ENCODE results near the gene BEND3.
A peak's percentile ranks its signal among the peaks of the same experiment; 100 is the strongest.

BEND3 gene

DNA sequence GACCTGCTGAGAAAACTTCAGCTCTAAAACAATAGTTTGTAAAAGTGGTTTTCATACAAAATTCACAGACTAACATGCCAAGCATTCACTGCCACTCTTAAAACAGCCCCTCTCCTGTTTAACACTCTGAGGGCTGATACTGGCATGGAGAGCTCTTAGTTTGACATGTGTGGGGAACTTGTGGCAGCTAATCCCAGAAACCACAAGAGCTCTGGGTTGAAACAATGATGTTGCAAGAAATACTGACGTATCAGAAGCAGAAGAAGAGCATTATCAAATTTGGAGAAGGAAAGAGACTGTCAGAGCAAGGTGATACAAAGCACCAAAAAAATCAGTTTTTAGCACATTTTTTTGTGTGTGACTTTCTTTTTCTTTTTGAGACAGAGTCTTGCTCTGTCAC lies 5.1 kb downstream of the BEND3 start:
- H3K4me3 ChIP-seq (ENCODE audit: low read depth, low read length): no peak overlapping the region
- TF ChIP-seq, protein P1, sequence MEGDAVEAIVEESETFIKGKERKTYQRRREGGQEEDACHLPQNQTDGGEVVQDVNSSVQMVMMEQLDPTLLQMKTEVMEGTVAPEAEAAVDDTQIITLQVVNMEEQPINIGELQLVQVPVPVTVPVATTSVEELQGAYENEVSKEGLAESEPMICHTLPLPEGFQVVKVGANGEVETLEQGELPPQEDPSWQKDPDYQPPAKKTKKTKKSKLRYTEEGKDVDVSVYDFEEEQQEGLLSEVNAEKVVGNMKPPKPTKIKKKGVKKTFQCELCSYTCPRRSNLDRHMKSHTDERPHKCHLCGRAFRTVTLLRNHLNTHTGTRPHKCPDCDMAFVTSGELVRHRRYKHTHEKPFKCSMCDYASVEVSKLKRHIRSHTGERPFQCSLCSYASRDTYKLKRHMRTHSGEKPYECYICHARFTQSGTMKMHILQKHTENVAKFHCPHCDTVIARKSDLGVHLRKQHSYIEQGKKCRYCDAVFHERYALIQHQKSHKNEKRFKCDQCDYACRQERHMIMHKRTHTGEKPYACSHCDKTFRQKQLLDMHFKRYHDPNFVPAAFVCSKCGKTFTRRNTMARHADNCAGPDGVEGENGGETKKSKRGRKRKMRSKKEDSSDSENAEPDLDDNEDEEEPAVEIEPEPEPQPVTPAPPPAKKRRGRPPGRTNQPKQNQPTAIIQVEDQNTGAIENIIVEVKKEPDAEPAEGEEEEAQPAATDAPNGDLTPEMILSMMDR (conservative IDR thresholded peaks at IDR 0.05; ENCODE audit: low read depth, low read length): no peak
- peak; percentile 41 for DNase-seq (ENCODE audit: low read depth)

DNA sequence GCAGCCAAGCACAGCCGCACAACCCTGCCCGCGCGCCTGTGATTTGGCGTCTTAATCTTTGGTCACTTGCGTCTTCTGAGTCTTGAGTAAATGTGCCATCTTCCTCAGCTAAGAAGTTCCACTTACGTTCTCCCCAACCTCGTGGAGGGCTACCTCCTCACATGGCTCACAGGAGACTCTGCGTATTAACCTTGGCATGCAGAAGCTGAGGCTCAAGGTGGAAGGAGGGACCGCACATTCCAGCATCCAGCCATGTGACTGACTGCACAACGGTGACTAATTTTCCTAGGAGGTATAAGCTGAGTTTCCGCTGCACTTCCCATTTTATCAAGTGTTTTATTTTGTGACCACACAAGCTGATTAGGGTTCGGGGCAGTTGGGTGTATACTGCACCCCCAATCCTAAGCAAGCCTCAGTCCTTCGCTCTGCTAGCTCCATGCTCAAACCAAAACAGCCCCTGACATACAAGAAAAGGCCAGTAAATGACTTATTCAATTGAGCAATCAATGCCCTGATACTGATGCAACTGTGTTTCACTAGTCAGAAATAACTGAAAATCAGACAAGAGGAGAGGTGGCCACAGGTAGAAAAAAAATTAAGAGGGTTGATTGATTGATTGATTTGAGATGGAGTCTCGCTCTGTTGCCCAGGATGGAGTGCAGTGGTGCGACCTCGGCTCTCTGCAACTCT lies 7.0 kb downstream of the BEND3 start:
- no peak overlapping the region for H3K4me3 ChIP-seq (ENCODE audit: low read depth, low read length)
- no peak for DNase-seq (ENCODE audit: low read depth)
- TF ChIP-seq, protein P1 (conservative IDR thresholded peaks at IDR 0.05; ENCODE audit: low read depth, low read length): no peak

DNA sequence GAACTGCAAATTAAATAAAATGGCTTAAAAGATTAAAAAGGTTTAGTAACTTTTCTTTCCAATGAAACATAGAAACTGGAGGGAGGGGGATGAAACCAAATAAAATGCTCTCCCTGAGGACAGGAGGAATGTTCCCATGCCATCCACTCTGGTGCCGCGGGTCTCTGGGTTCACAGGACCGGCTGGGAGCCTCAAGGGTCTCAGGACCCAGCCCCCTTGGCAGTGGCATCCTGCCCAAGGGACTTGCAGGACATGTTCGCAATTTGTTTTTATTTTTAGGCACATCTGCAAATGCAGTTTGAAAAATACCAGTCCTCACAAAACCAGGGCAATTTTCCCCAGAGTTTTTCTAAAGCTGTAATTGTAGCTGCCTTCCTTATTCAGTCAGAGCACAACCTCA lies 7.5 kb downstream of the BEND3 start:
- TF ChIP-seq, protein P1 (conservative IDR thresholded peaks at IDR 0.05; ENCODE audit: low read depth, low read length): no peak
- H3K4me3 ChIP-seq (ENCODE audit: low read depth, low read length): no peak overlapping the region
- DNase-seq (ENCODE audit: low read depth): no peak

DNA sequence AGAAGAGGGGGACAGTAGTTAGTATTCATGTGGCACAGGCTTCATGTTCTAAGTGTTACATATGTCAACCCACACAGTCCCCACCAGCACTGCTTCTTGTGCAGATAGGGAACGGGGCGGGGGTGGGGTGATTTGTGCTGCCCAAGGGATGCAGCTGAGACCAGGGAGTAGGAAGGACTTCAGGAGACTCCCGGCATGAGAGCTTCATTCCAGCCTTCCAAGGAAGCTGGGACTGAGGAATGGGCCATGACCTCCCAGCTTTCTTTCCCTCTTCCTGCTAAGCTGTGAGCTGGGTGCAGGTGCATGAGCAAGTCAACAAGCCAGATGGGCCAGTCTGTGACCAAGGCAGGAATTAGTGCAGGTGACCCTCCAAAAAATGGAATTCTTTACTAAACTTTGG lies 9.2 kb downstream of the BEND3 start:
- DNase-seq (ENCODE audit: low read depth): no peak
- TF ChIP-seq, protein P1 (conservative IDR thresholded peaks at IDR 0.05; ENCODE audit: low read depth, low read length): no peak
- H3K4me3 ChIP-seq (ENCODE audit: low read depth, low read length): no peak overlapping the region

DNA sequence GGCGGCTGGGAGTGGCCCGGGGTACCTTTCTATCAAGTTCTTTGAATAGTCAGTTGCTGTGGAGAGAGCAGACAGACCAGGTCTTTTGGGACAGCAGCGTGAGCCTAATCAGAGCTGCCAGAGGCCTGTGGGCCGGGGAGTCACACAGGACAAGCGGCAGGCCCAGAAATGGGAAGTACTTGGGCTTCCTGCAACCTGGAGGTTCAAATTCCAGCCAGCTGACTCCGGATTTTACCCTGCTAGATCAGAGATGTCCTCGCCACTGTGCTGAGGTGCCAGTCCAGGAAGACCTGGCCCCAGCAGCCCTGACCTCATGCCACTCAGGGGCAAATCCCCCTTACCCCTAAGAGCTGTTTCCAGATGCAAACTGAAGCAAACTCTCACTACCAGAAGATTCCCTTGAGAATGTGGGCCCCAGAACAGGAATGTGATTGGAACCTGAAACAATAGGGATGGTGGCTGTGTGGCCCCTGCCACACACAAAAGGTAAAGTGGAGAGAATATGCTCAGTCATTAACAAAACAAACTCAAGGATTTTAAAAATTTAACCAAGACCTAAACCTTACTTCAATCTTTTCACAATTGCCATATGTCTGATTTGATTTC lies 9.7 kb downstream of the BEND3 start:
- TF ChIP-seq, protein P1 (conservative IDR thresholded peaks at IDR 0.05; ENCODE audit: low read depth, low read length): no peak
- DNase-seq (ENCODE audit: low read depth): no peak
- H3K4me3 ChIP-seq (ENCODE audit: low read depth, low read length): no peak overlapping the region

DNA sequence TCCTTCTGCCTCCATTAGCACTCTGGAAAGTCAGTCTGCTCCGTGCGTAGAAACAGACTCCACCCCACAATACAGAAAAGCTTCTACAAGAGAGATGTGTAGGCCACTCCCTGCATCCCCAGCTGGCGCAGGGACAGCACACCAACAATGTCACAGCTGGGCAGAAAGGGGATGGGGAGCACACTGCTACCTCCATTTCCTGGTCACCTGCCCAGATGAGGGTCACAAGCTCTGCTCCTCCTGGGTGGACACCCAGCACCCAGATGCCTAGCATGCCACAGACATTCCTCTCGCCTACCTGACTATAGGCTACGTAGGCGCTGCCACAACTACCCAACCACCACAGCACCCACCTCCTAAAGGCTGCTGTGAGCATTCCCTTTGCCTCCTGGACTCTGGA lies 12.2 kb downstream of the BEND3 start:
- DNase-seq (ENCODE audit: low read depth): no peak
- no peak overlapping the region for H3K4me3 ChIP-seq (ENCODE audit: low read depth, low read length)
- TF ChIP-seq, protein P1 (conservative IDR thresholded peaks at IDR 0.05; ENCODE audit: low read depth, low read length): no peak

DNA sequence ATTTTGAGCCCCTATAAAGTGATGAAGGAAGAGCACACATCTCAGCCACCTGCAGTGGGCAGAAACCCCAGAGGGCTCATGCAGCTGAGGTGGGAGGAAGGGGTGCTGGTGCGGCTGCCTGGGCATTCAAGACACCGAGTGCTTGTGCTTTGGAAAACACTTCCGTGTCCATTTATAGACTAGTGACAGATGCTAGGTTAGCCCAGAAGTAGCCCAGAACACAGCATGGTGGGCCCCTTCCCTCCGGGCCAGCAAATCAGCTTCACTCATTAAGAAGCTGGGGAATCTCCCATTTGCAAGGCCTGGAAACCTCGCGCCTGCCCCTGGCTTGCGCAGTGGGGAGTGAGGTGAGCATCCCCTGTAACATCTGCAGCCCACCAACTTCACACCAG lies 12.9 kb downstream of the BEND3 start:
- H3K4me3 ChIP-seq (ENCODE audit: low read depth, low read length): no peak overlapping the region
- DNase-seq (ENCODE audit: low read depth): no peak
- TF ChIP-seq, protein P1 (conservative IDR thresholded peaks at IDR 0.05; ENCODE audit: low read depth, low read length): no peak

Measured in choroid plexus epithelial cell (primary cell).